HG02852 (cell line): Measurements from ENCODE around the gene CHN2.

Experiments used
- ATAC-seq: cut with Tn5 transposase; IDR thresholded peaks from one replicate; pipeline ENCODE4 v1.9.1; 2021; ENCODE audit warnings: mild to moderate bottlenecking, moderate library complexity; ENCODE audit not compliant: unreplicated experiment

Gene CHN2

GRCh38 chr7:29483219-29484104, 288.9 kb downstream of the CHN2 start:
- no peak for ATAC-seq

- no peak for ATAC-seq
Observed at GRCh38 chr7:29484280-29484679, 289.7 kb downstream of the CHN2 start.

- no peak for ATAC-seq
Observed at GRCh38 chr7:29485339-29486190, 291.0 kb downstream of the CHN2 start.

GRCh38 chr7:29486191-29486700, 291.7 kb downstream of the CHN2 start:
- ATAC-seq: no peak

GRCh38 chr7:29487424-29487823, 292.8 kb downstream of the CHN2 start:
- no peak for ATAC-seq

GRCh38 chr7:29488203-29488970, 293.8 kb downstream of the CHN2 start:
- no peak for ATAC-seq

- ATAC-seq: no peak
Observed at GRCh38 chr7:29488977-29489376, 294.4 kb downstream of the CHN2 start.

- no peak for ATAC-seq
Observed at GRCh38 chr7:29490094-29490607, 295.6 kb downstream of the CHN2 start.

- no peak for ATAC-seq
Observed at GRCh38 chr7:29494350-29494749, 299.8 kb downstream of the CHN2 start.

- ATAC-seq: no peak
Observed at GRCh38 chr7:29495653-29496052, 301.1 kb downstream of the CHN2 start.

GRCh38 chr7:29496355-29497020, 301.9 kb downstream of the CHN2 start:
- ATAC-seq: no peak

GRCh38 chr7:29499932-29500331, 305.4 kb downstream of the CHN2 start:
- no peak for ATAC-seq

- ATAC-seq: no peak
Observed at GRCh38 chr7:29500719-29501118, 306.1 kb downstream of the CHN2 start.

- ATAC-seq: no peak
Observed at GRCh38 chr7:29502133-29502532, 307.6 kb downstream of the CHN2 start.

GRCh38 chr7:29505931-29506330, 311.4 kb downstream of the CHN2 start:
- no peak for ATAC-seq

- no peak for ATAC-seq
Observed at GRCh38 chr7:29508608-29509007, 314.0 kb downstream of the CHN2 start.

GRCh38 chr7:29510028-29510427, 315.5 kb downstream of the CHN2 start:
- ATAC-seq: no peak

- no peak for ATAC-seq
Observed at GRCh38 chr7:29511337-29511736, 316.8 kb downstream of the CHN2 start.

GRCh38 chr7:29511851-29512250, 317.3 kb downstream of the CHN2 start:
- no peak for ATAC-seq

- ATAC-seq: no peak
Observed at GRCh38 chr7:29516491-29516890, 321.9 kb downstream of the CHN2 start.
